Stimulated activated CD8-positive, alpha-beta memory T cell treated with anti-CD3 and anti-CD28 coated beads, Interleukin-2, amount 100 ng/mL, for 1 hour (primary cell): ENCODE data around the gene SS18.

Experiments
- DNase-seq, 2 donors: peaks; one replicate each; pipeline ENCODE4 v3.0.0-alpha.2; 2020; ENCODE audit warnings: low read depth in 2 of 2

The SS18 gene

GRCh38 chr18:26003356-26003755 lies 87.1 kb downstream of the SS18 start:
- DNase-seq = no peak

DNA sequence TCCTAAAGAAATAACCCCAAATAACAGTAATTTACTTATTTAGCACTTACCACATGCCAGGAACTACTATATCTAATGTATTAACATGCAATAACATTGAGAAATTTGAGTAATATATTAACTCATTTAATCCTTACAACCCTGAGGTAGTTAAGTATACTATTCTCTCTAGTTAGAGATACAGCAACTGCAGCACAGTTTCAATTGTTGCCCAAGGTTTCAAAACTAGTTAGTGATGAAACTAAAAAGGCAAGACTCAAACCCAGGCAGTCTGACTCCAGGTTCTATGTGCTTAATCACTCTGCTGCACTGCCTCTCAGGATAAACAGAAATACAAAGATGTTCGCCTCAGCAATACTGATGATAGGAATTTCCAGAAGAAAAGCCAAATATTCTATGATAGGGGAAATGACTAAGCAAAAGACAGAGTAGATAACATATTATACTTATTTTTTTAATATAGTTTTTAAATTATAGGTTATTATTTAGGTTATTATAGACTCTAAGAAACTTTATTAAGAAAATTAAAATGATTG lies 88.0 kb downstream of the SS18 start:
- no peak for DNase-seq

DNA sequence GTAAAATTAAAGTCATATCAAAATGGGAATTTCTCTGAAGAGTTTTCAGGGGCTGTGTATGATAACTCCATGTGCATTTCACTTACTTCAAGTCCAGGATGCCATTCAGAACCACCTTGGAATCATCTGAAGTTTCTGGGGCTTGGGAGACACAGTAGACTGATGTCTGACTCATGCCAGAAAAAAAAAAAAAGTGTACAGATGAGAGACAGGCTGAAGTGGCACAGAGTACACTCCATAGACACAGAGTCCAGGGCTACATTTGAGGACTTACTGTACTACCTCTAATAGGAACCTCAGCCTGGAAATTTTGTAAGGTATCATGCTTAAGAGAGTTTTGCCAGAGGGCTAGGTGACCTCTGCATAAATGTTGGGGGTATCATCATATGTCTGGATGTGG lies 92.0 kb downstream of the SS18 start:
- no peak for DNase-seq

GRCh38 chr18:25992566-25992965 lies 97.8 kb downstream of the SS18 start:
- DNase-seq = no peak

DNA sequence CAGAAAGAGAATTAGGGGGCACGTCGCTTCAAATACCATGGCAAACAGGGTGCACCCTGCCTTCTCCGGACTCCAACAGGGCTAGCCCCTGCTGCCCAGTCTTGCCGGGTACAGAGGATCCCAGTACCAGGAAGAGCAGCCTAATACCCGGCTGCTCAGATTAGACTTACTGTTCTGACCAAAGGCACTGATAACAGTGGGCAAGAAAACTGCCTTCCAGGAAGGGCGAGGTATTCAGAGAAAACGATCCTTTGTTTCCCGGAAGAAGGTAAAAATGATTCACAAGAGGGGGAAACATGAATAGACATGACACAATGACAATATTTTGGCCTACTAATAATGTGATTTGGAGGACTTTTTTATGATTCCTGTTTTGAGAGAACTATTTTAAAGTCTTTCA lies 99.9 kb downstream of the SS18 start:
- no peak for DNase-seq

DNA sequence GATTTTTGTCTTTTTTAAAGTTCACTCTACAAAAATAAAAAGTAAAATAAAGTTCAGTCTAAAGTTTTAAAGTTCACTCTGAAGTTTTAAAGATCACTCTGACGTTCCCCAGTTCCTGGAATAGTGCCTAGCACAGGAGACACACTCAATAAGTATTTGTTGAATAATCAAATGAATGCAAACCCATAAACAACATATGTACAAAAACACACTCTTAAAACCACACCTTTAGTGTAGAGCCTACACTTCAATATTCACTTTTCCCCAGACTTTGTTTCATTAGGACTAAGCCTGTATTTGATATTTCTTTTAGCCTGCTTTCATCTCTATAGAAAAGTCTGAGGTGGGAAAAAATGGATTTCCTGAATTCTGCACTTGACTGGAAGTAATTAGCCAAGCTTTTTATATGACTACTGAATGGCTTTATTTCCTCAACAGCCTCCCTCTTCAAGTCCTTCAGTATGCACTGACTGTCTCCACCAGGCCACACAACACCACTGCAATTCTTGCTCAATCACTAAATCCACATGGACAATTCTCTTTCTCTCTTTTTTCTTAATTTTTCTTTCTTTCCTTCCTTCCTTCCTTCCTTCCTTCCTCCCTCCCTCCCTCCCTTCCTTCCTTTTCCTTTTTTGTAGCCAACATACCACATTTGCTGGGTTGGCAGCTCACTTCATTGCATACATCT lies 104.6 kb downstream of the SS18 start:
- no peak for DNase-seq

GRCh38 chr18:25983730-25984129 lies 106.7 kb downstream of the SS18 start:
- DNase-seq = no peak

- DNase-seq = no peak
Observed at GRCh38 chr18:25982961-25983360, 107.5 kb downstream of the SS18 start.

- DNase-seq = no peak
Observed at GRCh38 chr18:25982153-25982552, 108.3 kb downstream of the SS18 start.

DNA sequence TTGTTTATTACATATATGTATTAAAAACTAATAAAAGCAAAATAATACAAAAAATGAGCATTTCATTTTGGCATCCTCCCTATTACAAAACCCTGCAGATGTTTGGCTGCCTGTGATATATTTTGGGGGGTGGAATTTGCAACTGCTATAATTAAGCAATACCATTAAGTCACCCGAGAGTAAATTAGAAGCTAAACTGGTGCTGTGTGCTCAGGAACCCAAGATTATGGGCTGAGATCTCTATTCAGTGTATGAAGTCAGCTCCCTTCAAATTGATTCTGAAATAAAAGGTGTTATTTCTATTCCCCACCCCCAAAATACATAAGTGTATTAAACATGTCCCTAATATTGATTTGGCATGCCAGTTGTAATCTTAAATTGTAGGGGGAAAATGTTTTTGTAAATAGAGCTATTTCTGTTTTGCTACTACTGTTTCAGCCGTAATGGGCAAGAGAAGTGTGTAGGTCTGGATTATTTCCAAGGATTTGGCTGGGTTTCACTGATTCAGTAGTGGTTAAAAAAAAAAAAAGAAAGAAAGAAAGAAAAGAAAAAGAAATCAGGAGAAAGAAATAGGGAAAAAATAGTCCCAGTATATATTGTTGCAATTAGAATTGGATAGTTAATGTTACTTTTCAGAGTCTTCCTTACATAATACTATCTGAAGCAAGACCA lies 110.9 kb downstream of the SS18 start:
- no peak for DNase-seq

GRCh38 chr18:25976554-25976953 lies 113.9 kb downstream of the SS18 start:
- no peak for DNase-seq

DNA sequence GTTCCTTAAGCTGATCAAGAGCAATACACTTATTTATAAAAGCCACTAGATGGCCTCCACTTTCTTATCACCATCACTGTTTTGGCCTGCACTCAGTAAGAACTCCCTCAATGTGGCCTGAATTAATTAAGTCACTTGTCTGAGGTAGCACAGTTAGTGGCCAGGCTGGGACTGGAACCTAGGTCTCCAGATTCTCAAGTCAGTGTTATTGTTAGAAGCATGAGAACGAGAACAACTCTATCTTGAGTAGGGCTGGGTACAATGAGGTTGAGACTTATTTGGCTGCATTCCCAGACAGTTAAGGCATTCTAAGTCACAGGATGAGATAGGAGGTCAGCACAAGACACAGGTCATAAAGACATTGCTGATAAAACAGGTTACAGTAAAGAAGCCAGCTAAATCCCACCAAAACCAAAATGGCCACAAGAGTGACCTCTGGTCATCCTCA lies 115.8 kb downstream of the SS18 start:
- no peak for DNase-seq
